IPS-15b (cell line): ENCODE results near the gene PACRG.

Experiments
- H3K27me3 ChIP-seq: one replicate; pipeline ENCODE4 v1.6.1; 2013; ENCODE audit warnings: low read length; ENCODE audit not compliant: control insufficient read depth, insufficient read depth
- H3K36me3 ChIP-seq: one replicate; pipeline ENCODE4 v1.6.1; 2013; ENCODE audit warnings: low read length; ENCODE audit not compliant: control insufficient read depth, insufficient read depth
- H3K4me1 ChIP-seq: one replicate; pipeline ENCODE4 v1.6.1; 2013; ENCODE audit warnings: mild to moderate bottlenecking, low read length; ENCODE audit not compliant: control insufficient read depth, insufficient read depth
- H3K4me3 ChIP-seq: one replicate; pipeline ENCODE4 v1.5.1; 2013; ENCODE audit warnings: low read depth, low read length
- H3K9ac ChIP-seq: one replicate; pipeline ENCODE4 v1.6.1; 2013; ENCODE audit warnings: low read depth, mild to moderate bottlenecking, low read length
- H3K9me3 ChIP-seq: one replicate; pipeline ENCODE4 v1.6.1; 2013; ENCODE audit warnings: mild to moderate bottlenecking, low read length; ENCODE audit not compliant: control insufficient read depth, insufficient read depth

Gene PACRG

DNA sequence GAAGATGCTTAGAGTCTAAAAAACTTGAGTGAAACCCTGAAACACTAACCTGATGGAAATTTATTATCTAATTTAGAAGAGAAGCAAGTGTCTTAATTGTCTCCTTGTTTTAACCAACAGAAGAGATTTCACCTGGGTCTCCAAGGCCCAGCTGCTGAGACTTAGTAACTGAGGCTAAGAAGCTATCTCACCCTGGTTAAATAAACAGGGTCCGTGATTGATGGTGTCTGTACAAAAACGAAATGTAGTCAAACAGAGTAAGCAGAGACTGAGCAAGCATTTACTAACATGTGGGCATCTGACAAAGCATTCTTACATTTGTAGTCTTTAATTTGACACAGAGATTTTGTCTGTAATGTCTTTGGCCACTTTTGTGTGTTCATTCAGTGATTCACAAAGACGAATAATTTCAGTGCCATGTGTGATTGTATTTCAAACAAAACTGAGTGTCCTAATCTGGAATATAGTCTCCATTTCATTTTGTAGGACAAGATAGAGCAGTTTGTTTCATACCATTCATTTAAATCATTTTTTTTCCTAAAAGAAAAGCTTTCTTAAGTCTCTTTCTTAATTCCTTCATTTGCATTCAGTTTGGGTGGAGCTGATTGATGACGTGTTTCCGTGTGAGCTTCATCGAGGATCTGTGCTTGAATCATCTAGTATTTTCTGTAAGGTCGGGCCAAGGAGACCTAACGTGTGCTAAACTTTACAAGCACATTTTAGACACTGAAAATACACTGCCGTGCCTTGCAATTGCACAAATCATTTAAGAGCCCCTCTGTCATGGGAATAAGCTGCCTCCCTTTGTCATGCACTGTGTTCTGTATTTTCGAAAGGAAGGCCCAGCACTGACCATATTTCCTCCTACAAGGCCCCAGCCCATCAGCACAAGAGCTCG is 516.2 kb downstream of the PACRG start:
- H3K4me1 ChIP-seq, result peaks cover 4% of the 10 kb centered on the region
- H3K4me3 ChIP-seq, result no peak overlapping the region
- H3K27me3 ChIP-seq, result no peaks in the 10 kb centered on the region
- H3K9me3 ChIP-seq, result no peaks in the 10 kb centered on the region
- H3K36me3 ChIP-seq, result no peaks in the 10 kb centered on the region
- no peak overlapping the region for H3K9ac ChIP-seq

DNA sequence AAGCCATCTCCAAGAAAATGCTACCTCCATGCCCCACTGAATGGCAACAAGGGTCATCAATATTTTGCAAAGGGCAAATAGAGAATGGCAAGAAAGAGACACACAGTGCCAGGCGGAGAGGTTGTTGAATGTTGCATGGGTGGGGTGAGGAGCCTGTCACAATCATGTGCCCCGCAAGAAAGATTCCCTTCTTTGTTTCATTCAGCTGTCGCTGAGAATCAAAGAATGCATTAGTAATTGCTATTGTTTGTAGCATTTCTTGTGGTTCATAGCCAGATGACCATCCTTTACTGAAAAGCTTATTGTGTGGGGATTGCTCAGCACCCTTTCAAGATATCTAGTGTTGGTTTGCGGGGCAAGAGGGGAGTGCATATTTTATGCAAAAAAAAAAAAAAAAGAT is 520.3 kb downstream of the PACRG start:
- Histone ChIP-seq H3K9me3 (no peaks in the 10 kb centered on the region), H3K27me3 (no peaks in the 10 kb centered on the region), H3K4me1 (peaks cover 4% of the 10 kb centered on the region), H3K9ac (no peak overlapping the region), H3K36me3 (no peaks in the 10 kb centered on the region), H3K4me3 (no peak overlapping the region)

DNA sequence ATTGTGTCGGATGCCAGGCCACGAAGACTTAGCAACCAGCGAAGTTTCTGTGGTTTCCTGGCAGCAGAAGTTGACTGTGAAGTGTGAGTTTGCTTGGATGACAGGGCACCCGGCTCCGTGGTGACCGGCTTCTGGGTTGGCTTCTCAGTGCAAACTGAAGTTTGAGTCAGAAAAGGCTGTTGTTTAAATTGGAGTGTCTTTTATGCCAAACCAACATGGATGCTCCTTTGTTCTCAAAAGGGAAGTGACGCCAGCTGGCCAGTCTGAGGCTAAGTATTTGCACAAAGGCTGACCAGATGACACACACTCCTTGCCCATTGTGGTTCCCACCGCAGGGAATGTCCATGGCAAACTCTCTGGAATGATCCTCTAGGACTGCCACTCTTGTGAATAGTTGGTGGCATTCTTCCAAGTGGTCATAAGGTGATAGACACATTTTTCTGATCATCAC is 521.9 kb downstream of the PACRG start:
- Histone ChIP-seq H3K4me3 (no peak overlapping the region), H3K4me1 (no peaks in the 10 kb centered on the region), H3K9ac (no peak overlapping the region), H3K9me3 (no peaks in the 10 kb centered on the region), H3K36me3 (no peaks in the 10 kb centered on the region), H3K27me3 (no peaks in the 10 kb centered on the region)

DNA sequence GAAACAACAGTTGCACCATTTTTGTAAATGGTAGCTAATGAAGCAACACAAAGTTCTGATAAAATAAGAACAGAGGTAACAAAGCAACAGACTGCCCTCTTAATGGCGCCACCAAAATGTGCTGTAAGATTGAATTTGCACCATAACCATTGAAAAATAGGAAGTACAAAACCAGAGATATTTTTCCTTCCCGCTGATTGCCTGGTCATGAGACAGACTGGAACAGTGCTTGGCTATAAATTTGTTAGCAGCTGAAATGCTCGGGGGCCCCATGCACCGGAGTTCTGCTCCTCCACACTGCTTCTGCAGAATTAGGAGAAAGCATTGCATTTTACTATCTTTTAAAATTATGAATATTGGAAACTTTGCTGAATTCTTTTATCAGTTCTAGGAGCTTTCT is 522.3 kb downstream of the PACRG start:
- H3K27me3 ChIP-seq, result no peaks in the 10 kb centered on the region
- H3K9me3 ChIP-seq, result no peaks in the 10 kb centered on the region
- H3K4me3 ChIP-seq, result no peak overlapping the region
- H3K9ac ChIP-seq, result no peak overlapping the region
- H3K36me3 ChIP-seq, result no peaks in the 10 kb centered on the region
- no peaks in the 10 kb centered on the region for H3K4me1 ChIP-seq

- Histone ChIP-seq H3K9me3 (no peaks in the 10 kb centered on the region), H3K27me3 (no peaks in the 10 kb centered on the region), H3K9ac (no peak overlapping the region), H3K4me3 (no peak overlapping the region), H3K4me1 (no peaks in the 10 kb centered on the region), H3K36me3 (no peaks in the 10 kb centered on the region)
Observed at GRCh38 chr6:163252061-163252591, 524.4 kb downstream of the PACRG start.

DNA sequence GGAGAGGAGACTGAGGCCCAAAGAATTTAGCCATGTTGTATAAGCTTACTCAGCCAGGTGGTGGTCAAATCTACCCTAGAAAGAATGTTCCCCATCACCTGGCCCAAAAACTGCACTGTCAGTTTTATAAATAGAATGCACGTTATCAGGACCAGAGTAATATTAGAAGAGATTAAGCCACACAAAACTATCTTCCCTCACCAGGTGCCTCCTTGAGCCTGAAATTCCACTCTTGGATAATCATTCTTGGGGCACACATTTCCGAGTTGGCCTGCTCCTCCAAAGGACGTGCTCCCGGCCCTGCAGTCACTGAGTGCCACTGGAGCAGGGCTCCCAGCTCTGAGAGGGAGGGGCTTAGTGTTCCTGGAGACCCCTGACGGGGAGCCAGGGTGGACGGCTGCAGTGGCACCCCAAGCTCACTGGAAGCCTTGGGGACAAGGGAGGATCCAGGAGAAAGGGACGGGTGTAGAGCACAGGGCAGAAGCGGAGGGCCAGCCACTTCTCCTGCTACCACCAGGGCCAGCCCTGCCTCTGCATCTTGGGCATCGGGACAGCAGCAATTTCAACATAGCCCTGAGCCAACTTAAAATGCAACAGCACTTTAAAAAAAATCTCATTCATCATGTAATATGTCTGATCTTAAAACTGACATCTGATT is 525.9 kb downstream of the PACRG start:
- Histone ChIP-seq H3K4me1 (no peaks in the 10 kb centered on the region), H3K4me3 (no peak overlapping the region), H3K9ac (no peak overlapping the region), H3K36me3 (no peaks in the 10 kb centered on the region), H3K27me3 (peaks cover under 1% of the 10 kb centered on the region), H3K9me3 (no peaks in the 10 kb centered on the region)

DNA sequence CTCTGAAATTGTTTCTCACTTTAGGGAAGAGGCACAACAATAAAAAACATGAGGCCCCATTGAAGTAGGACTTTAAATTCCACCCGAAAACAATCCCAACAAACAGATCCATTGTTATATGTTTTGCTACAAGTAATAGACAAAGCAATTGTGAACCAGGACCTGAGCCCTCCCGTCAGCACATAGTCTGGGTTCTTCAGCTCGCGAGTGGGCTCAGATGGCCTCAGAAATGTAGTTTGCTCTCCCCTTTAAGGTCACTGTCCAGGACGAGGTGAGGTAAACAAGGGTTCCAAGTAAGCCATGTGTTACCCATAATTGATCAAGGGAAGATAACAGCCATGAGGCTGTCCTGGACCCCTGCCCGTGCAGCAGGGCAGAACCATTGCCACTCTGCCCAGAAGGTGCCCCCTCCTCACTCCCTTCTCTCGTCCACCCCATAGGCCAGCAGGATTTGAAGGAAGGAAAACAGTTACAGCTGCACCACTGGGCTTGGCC is 526.6 kb downstream of the PACRG start:
- no peaks in the 10 kb centered on the region for H3K36me3 ChIP-seq
- no peak overlapping the region for H3K9ac ChIP-seq
- H3K4me1 ChIP-seq, result peaks cover 2% of the 10 kb centered on the region
- H3K4me3 ChIP-seq, result no peak overlapping the region
- H3K27me3 ChIP-seq, result peaks cover 7% of the 10 kb centered on the region
- H3K9me3 ChIP-seq, result no peaks in the 10 kb centered on the region

GRCh38 chr6:163255265-163255664 is 527.5 kb downstream of the PACRG start:
- Histone ChIP-seq H3K27me3 (peaks cover 10% of the 10 kb centered on the region), H3K4me1 (peaks cover 5% of the 10 kb centered on the region), H3K9ac (no peak overlapping the region), H3K36me3 (no peaks in the 10 kb centered on the region), H3K9me3 (no peaks in the 10 kb centered on the region), H3K4me3 (no peak overlapping the region)

GRCh38 chr6:163259689-163260088 is 531.9 kb downstream of the PACRG start:
- no peaks in the 10 kb centered on the region for H3K9me3 ChIP-seq
- H3K4me1 ChIP-seq, result peaks cover 11% of the 10 kb centered on the region
- no peaks in the 10 kb centered on the region for H3K36me3 ChIP-seq
- peaks cover 10% of the 10 kb centered on the region for H3K27me3 ChIP-seq
- no peak overlapping the region for H3K9ac ChIP-seq
- H3K4me3 ChIP-seq, result peak overlapping the region; percentile 52

DNA sequence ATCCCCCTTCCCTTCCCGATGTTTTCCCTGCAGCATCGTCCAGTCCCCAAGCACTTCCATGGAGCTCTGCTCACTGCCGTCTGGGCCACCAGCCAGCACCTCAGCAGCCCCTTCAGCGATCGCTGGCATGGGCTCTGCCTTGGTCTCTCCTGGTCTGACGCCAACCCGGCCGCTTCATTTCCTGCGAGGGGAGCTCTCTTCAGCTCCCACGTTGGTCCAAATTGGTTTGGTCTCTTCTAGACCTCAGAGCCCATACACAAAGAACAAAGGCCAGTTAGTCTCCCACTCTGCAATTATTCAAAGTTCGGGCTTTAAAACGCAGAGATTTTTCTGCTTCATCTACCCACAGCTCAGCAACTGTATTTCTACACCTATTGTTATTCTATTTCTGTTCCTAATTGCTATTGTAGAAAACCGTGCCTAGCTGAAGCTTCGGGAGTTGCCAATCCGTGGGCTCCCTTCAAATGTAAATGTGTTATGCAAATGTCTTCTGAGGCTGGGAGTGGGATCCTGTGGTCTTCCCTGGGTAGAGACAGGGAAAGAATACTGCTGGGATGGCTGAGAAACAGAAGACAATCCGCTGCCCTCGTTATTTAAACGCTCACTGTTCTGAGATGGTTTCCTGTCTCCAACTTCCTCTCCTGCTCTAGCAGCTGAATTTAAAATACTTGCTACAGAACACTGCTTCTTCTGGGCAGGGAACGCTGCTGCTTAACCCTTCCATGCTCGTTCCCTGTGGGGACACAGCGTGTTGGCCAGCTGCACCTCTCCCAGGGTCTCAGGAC is 532.5 kb downstream of the PACRG start:
- H3K9ac ChIP-seq, result peak overlapping the region; percentile 48
- H3K4me3 ChIP-seq, result peak overlapping the region; percentile 52
- H3K36me3 ChIP-seq, result no peaks in the 10 kb centered on the region
- no peaks in the 10 kb centered on the region for H3K9me3 ChIP-seq
- H3K4me1 ChIP-seq, result peaks cover 11% of the 10 kb centered on the region
- peaks cover 10% of the 10 kb centered on the region for H3K27me3 ChIP-seq

- Histone ChIP-seq H3K4me3 (peak overlapping the region; percentile 52), H3K36me3 (no peaks in the 10 kb centered on the region), H3K27me3 (peaks cover 10% of the 10 kb centered on the region), H3K4me1 (peaks cover 11% of the 10 kb centered on the region), H3K9ac (peak overlapping the region; percentile 48), H3K9me3 (no peaks in the 10 kb centered on the region)
Observed at GRCh38 chr6:163260911-163261310, 533.1 kb downstream of the PACRG start.
